ENCODE results near the gene TNK1.

TNK1 gene

DNA sequence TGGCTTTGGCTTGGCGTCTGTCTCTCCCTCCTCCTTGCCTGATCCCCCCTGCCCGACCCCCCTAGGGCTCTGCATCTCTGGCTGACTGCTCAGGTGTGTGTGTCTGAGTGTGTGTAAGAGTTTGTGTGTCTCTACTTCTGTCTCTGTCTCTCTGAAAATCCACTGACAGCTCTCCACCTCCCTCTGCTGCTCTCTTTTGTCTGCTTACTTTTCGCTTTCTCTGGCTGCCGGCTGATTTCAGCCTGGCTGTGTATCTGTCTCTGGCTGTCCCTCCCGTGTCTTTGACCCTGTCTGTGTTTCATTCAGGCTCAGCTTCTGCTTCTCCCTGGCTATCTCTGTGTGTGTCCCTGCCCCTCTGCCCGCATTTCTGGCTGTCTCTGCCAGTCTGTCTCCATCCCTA is 35.4 kb downstream of the TNK1 start:
- no peak for DNase-seq

DNA sequence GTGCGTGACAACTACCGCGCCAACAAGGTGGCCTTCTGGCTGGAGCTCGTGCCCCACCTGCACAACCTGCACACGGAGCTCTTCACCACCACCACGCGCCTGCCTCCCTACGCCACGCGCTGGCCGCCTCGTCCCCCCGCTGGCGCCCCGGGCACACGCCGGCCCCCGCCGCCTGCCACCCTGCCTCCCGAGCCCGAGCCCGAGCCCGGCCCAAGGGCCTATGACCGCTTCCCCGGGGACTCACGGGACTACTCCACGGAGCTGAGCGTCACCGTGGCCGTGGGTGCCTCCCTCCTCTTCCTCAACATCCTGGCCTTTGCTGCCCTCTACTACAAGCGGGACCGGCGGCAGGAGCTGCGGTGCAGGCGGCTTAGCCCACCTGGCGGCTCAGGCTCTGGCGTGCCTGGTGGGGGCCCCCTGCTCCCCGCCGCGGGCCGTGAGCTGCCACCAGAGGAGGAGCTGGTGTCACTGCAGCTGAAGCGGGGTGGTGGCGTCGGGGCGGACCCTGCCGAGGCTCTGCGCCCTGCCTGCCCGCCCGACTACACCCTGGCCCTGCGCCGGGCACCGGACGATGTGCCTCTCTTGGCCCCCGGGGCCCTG is 36.3 kb downstream of the TNK1 start:
- peaks cover 9% of the 10 kb centered on the region for H3K36me3 ChIP-seq
- no peaks in the 10 kb centered on the region for H3K27me3 ChIP-seq (ENCODE audit: insufficient read depth, low read depth, severe bottlenecking)
- no peak overlapping the region for H3K4me3 ChIP-seq (ENCODE audit: low read depth, low read length)
- no peak overlapping the region for H3K27ac ChIP-seq
- no peak for DNase-seq
- no peak for TF ChIP-seq CTCF (IDR thresholded peaks at IDR 0.05; ENCODE audit: low read depth, low read length)
- no peaks in the 10 kb centered on the region for H3K9me3 ChIP-seq (ENCODE audit: severe bottlenecking)

More for the DNA sequence above, 35.4 kb downstream of the TNK1 start:
- H3K4me3 ChIP-seq (ENCODE audit: low read depth, low read length): no peak overlapping the region
- H3K9me3 ChIP-seq (ENCODE audit: severe bottlenecking): no peaks in the 10 kb centered on the region
- no peak for TF ChIP-seq CTCF (IDR thresholded peaks at IDR 0.05; ENCODE audit: low read depth, low read length)
- no peaks in the 10 kb centered on the region for H3K27me3 ChIP-seq (ENCODE audit: insufficient read depth, low read depth, severe bottlenecking)
- peaks cover 9% of the 10 kb centered on the region for H3K36me3 ChIP-seq
- no peak overlapping the region for H3K27ac ChIP-seq

- H3K4me3 ChIP-seq (ENCODE audit: low read depth, low read length): no peak overlapping the region
- TF ChIP-seq CTCF (IDR thresholded peaks at IDR 0.05; ENCODE audit: low read depth, low read length): no peak
- peaks cover 9% of the 10 kb centered on the region for H3K36me3 ChIP-seq
- H3K27me3 ChIP-seq (ENCODE audit: insufficient read depth, low read depth, severe bottlenecking): no peaks in the 10 kb centered on the region
- no peaks in the 10 kb centered on the region for H3K9me3 ChIP-seq (ENCODE audit: severe bottlenecking)
- no peak overlapping the region for H3K27ac ChIP-seq
- no peak for DNase-seq
Measured at GRCh38 chr17:7418472-7419152, 37.7 kb downstream of the TNK1 start.

GRCh38 chr17:7419819-7420610 is 39.1 kb downstream of the TNK1 start, which contains the start of gene SPEM1:
TSS of gene SPEM1 (plus strand) at chr17:7420324. CDS start at chr17:7420385, 61 bp downstream.
- Histone ChIP-seq H3K27me3 (ENCODE audit: insufficient read depth, low read depth, severe bottlenecking) (no peaks in the 10 kb centered on the region), H3K36me3 (peaks cover 9% of the 10 kb centered on the region), H3K9me3 (ENCODE audit: severe bottlenecking) (no peaks in the 10 kb centered on the region), H3K4me3 (ENCODE audit: low read depth, low read length) (no peak within 1 kb of the TSS), H3K27ac (no peak within 1 kb of the TSS)
- DNase-seq: no peak
- no peak for TF ChIP-seq CTCF (IDR thresholded peaks at IDR 0.05; ENCODE audit: low read depth, low read length)

DNA sequence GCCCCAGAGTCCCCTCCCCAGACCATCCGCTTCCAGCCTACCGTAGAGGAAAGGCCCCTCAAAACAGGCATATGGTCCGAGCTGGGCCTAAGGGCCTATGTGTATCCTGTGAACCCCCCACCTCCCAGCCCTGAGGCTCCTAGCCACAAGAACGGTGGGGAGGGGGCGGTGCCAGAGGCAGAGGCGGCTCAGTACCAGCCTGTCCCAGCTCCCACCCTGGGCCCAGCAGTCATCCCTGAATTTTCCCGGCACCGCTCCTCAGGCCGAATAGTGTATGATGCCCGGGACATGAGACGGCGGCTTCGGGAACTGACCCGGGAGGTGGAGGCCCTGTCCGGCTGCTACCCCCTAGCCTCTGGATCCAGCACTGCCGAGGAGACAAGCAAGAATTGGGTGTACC is 40.3 kb downstream of the TNK1 start:
- H3K36me3 ChIP-seq: peaks cover 1% of the 10 kb centered on the region; the same call in 1 of the 2 replicates
- H3K27me3 ChIP-seq (ENCODE audit: insufficient read depth, low read depth, severe bottlenecking): no peaks in the 10 kb centered on the region
- DNase-seq: no peak
- TF ChIP-seq CTCF (IDR thresholded peaks at IDR 0.05; ENCODE audit: low read depth, low read length): no peak
- no peak overlapping the region for H3K27ac ChIP-seq
- no peaks in the 10 kb centered on the region for H3K9me3 ChIP-seq (ENCODE audit: severe bottlenecking)
- no peak overlapping the region for H3K4me3 ChIP-seq (ENCODE audit: low read depth, low read length)
